NCI-H146 treated with DMSO at 0.1 percent for 48 hours (cell line): ENCODE results near the gene SYDE1.

Experiments
- DNase-seq: peaks from one replicate; lab custom pipeline; 2025; ENCODE audit not compliant: unreplicated experiment; lab: John Stamatoyannopoulos, UW

The SYDE1 gene

GRCh38 chr19:15108845-15109767 lies 1.9 kb downstream of the SYDE1 start:
- no peak for DNase-seq

- peak; percentile 43 for DNase-seq
Observed at GRCh38 chr19:15109768-15110417, 2.7 kb downstream of the SYDE1 start.

- DNase-seq: no peak
Observed at GRCh38 chr19:15110418-15110815, 3.2 kb downstream of the SYDE1 start.

- DNase-seq: no peak
Observed at GRCh38 chr19:15111758-15112157, 4.6 kb downstream of the SYDE1 start.

- no peak for DNase-seq
Observed at GRCh38 chr19:15112385-15112784, 5.2 kb downstream of the SYDE1 start.

- no peak for DNase-seq
Observed at GRCh38 chr19:15113245-15114152, 6.3 kb downstream of the SYDE1 start.

GRCh38 chr19:15114153-15114540 lies 6.9 kb downstream of the SYDE1 start:
- DNase-seq: no peak

- no peak for DNase-seq
Observed at GRCh38 chr19:15115080-15115479, 7.9 kb downstream of the SYDE1 start.

- no peak for DNase-seq
Observed at GRCh38 chr19:15115762-15116615, 8.8 kb downstream of the SYDE1 start.

GRCh38 chr19:15116856-15117255 lies 9.7 kb downstream of the SYDE1 start:
- DNase-seq: no peak

- no peak for DNase-seq
Observed at GRCh38 chr19:15118248-15118647, 11.0 kb downstream of the SYDE1 start.

GRCh38 chr19:15118789-15119494 lies 11.7 kb downstream of the SYDE1 start:
- DNase-seq: no peak

- no peak for DNase-seq
Observed at GRCh38 chr19:15120135-15121026, 13.2 kb downstream of the SYDE1 start.

- DNase-seq: no peak
Observed at GRCh38 chr19:15122331-15123030, 15.3 kb downstream of the SYDE1 start.

- DNase-seq: no peak
Observed at GRCh38 chr19:15123031-15123890, 16.1 kb downstream of the SYDE1 start.

GRCh38 chr19:15123900-15124299 lies 16.7 kb downstream of the SYDE1 start:
- DNase-seq: no peak

GRCh38 chr19:15124572-15125231 lies 17.5 kb downstream of the SYDE1 start:
- no peak for DNase-seq
